HEK293 (cell line): ENCODE measurements around the gene BCAS2.

Experiments used
- ZBTB21 ChIP-seq: fragments of 450-650 bp; formaldehyde crosslinking; IDR thresholded peaks from 2 replicates; pipeline ENCODE4 v1.5.1; 2017; ENCODE audit warnings: missing biosample characterization, missing genetic modification characterization
- ZNF501 ChIP-seq: fragments of 450-650 bp; formaldehyde crosslinking; IDR thresholded peaks from 2 replicates; pipeline ENCODE4 v1.5.1; 2016; ENCODE audit warnings: missing biosample characterization, missing genetic modification characterization
- ZSCAN16 ChIP-seq: fragments of 450-650 bp; formaldehyde crosslinking; IDR thresholded peaks from 2 replicates; pipeline ENCODE4 v1.5.1; 2016; ENCODE audit warnings: missing biosample characterization, missing genetic modification characterization
- TF ChIP-seq, protein P1 (sequence below): fragments of 450-650 bp; formaldehyde crosslinking; IDR thresholded peaks from 2 replicates; pipeline ENCODE4 v1.5.1; 2016; ENCODE audit warnings: missing biosample characterization, missing genetic modification characterization
- TF ChIP-seq, protein P2 (sequence below): fragments of 450-650 bp; formaldehyde crosslinking; IDR thresholded peaks from 2 replicates; pipeline ENCODE4 v1.5.1; 2016; ENCODE audit warnings: missing biosample characterization, missing genetic modification characterization
- TF ChIP-seq, protein P3 (sequence below): fragments of 450-650 bp; formaldehyde crosslinking; IDR thresholded peaks from 2 replicates; pipeline ENCODE4 v1.5.1; 2016; ENCODE audit warnings: missing biosample characterization, missing genetic modification characterization, low read depth

DNA sequence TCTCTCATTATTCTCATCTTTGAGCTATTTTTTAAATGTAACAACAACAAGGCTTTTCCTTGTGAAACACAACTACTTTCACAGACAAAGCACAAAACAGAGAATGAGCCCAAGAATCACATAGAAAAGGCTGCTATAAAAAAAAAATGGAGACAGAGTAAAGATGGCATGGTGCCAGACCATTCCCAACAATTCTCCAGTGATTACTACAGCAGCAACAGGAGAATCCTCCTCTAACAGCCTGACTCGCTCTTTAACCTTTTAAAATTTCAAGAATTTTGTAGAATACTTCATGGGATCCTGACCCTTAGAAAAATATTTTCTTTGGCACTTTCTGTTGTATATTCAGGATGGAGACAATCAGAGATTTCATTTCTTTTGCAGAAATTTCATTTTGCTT lies 3.8 kb upstream of the BCAS2 start:
- TF ChIP-seq, protein P1, sequence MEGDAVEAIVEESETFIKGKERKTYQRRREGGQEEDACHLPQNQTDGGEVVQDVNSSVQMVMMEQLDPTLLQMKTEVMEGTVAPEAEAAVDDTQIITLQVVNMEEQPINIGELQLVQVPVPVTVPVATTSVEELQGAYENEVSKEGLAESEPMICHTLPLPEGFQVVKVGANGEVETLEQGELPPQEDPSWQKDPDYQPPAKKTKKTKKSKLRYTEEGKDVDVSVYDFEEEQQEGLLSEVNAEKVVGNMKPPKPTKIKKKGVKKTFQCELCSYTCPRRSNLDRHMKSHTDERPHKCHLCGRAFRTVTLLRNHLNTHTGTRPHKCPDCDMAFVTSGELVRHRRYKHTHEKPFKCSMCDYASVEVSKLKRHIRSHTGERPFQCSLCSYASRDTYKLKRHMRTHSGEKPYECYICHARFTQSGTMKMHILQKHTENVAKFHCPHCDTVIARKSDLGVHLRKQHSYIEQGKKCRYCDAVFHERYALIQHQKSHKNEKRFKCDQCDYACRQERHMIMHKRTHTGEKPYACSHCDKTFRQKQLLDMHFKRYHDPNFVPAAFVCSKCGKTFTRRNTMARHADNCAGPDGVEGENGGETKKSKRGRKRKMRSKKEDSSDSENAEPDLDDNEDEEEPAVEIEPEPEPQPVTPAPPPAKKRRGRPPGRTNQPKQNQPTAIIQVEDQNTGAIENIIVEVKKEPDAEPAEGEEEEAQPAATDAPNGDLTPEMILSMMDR (tag by site-specific recombination): no peak
- TF ChIP-seq ZBTB21 (tag by site-specific recombination) (no peak), ZSCAN16 (no peak), ZNF501 (no peak)
- TF ChIP-seq, protein P2, sequence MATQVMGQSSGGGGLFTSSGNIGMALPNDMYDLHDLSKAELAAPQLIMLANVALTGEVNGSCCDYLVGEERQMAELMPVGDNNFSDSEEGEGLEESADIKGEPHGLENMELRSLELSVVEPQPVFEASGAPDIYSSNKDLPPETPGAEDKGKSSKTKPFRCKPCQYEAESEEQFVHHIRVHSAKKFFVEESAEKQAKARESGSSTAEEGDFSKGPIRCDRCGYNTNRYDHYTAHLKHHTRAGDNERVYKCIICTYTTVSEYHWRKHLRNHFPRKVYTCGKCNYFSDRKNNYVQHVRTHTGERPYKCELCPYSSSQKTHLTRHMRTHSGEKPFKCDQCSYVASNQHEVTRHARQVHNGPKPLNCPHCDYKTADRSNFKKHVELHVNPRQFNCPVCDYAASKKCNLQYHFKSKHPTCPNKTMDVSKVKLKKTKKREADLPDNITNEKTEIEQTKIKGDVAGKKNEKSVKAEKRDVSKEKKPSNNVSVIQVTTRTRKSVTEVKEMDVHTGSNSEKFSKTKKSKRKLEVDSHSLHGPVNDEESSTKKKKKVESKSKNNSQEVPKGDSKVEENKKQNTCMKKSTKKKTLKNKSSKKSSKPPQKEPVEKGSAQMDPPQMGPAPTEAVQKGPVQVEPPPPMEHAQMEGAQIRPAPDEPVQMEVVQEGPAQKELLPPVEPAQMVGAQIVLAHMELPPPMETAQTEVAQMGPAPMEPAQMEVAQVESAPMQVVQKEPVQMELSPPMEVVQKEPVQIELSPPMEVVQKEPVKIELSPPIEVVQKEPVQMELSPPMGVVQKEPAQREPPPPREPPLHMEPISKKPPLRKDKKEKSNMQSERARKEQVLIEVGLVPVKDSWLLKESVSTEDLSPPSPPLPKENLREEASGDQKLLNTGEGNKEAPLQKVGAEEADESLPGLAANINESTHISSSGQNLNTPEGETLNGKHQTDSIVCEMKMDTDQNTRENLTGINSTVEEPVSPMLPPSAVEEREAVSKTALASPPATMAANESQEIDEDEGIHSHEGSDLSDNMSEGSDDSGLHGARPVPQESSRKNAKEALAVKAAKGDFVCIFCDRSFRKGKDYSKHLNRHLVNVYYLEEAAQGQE (tag by site-specific recombination): no peak
- TF ChIP-seq, protein P3, sequence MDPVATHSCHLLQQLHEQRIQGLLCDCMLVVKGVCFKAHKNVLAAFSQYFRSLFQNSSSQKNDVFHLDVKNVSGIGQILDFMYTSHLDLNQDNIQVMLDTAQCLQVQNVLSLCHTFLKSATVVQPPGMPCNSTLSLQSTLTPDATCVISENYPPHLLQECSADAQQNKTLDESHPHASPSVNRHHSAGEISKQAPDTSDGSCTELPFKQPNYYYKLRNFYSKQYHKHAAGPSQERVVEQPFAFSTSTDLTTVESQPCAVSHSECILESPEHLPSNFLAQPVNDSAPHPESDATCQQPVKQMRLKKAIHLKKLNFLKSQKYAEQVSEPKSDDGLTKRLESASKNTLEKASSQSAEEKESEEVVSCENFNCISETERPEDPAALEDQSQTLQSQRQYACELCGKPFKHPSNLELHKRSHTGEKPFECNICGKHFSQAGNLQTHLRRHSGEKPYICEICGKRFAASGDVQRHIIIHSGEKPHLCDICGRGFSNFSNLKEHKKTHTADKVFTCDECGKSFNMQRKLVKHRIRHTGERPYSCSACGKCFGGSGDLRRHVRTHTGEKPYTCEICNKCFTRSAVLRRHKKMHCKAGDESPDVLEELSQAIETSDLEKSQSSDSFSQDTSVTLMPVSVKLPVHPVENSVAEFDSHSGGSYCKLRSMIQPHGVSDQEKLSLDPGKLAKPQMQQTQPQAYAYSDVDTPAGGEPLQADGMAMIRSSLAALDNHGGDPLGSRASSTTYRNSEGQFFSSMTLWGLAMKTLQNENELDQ (tag by site-specific recombination): no peak
